GM19455 (cell line): ENCODE results near the gene PTGER2.

Experiments used
- ATAC-seq: cut with Tn5 transposase; IDR thresholded peaks from one replicate; pipeline ENCODE4 v1.9.1; 2021; ENCODE audit not compliant: unreplicated experiment

PTGER2 gene

GRCh38 chr14:52313903-52314594 is at the start of gene PTGER2:
Gene PTGER2, plus strand, starts transcription at chr14:52314312. Its CDS starts 237 bp downstream, at chr14:52314549.
- peak; percentile 54 for ATAC-seq

- ATAC-seq, result no peak
These were observed 48.9 kb upstream of the PTGER2 start for GRCh38 chr14:52265253-52265652.

GRCh38 chr14:52266179-52266578 is 47.9 kb upstream of the PTGER2 start:
- ATAC-seq, result no peak

GRCh38 chr14:52266782-52267181 is 47.3 kb upstream of the PTGER2 start:
- no peak for ATAC-seq

GRCh38 chr14:52267501-52268278 is 46.4 kb upstream of the PTGER2 start, which contains the start of gene PTGDR:
Gene PTGDR, plus strand, starts transcription at chr14:52267698. Its CDS starts 117 bp downstream, at chr14:52267815.
- no peak for ATAC-seq

- no peak for ATAC-seq
These were observed 45.6 kb upstream of the PTGER2 start for GRCh38 chr14:52268279-52269061.

- ATAC-seq, result no peak
These were observed 45.0 kb upstream of the PTGER2 start for GRCh38 chr14:52269100-52269499.

- ATAC-seq, result no peak
These were observed 44.1 kb upstream of the PTGER2 start for GRCh38 chr14:52269982-52270381.

GRCh38 chr14:52271538-52271937 is 42.6 kb upstream of the PTGER2 start:
- no peak for ATAC-seq

- no peak for ATAC-seq
These were observed 41.7 kb upstream of the PTGER2 start for GRCh38 chr14:52272375-52272774.

- ATAC-seq, result no peak
These were observed 38.7 kb upstream of the PTGER2 start for GRCh38 chr14:52275372-52275771.

- no peak for ATAC-seq
These were observed 36.6 kb upstream of the PTGER2 start for GRCh38 chr14:52277552-52277951.

GRCh38 chr14:52279408-52279807 is 34.7 kb upstream of the PTGER2 start:
- no peak for ATAC-seq

- ATAC-seq, result no peak
These were observed 31.0 kb upstream of the PTGER2 start for GRCh38 chr14:52283099-52283498.

GRCh38 chr14:52286661-52287649 is 27.2 kb upstream of the PTGER2 start:
- ATAC-seq, result no peak

GRCh38 chr14:52296378-52296777 is 17.7 kb upstream of the PTGER2 start:
- no peak for ATAC-seq

GRCh38 chr14:52298795-52299194 is 15.3 kb upstream of the PTGER2 start:
- no peak for ATAC-seq

GRCh38 chr14:52299692-52300278 is 14.3 kb upstream of the PTGER2 start:
- ATAC-seq, result no peak

GRCh38 chr14:52303236-52303635 is 10.9 kb upstream of the PTGER2 start:
- no peak for ATAC-seq
